Fibroblast of villous mesenchyme (primary cell): ENCODE results near the gene CDH13. TPM values are rescaled to one million over a fixed set of nuclear protein-coding genes. Genes with fewer than 3 reads are reported as not detected.

Experiments used
- DNase-seq: peaks from one replicate; pipeline ENCODE4 v3.0.0-alpha.2; 2010; ENCODE audit warnings: low read depth
- H3K4me3 ChIP-seq: 2 replicates; pipeline ENCODE4 v1.5.1; 2011; ENCODE audit warnings: low read depth, mild to moderate bottlenecking, low read length
- small RNA-seq: library from RNA; depleted of rRNA; stranded (forward); fragments of <200 nt; gene quantifications from one replicate; pipeline ENCODE3, GENCODE V24; 2012
- total RNA-seq: library from RNA; depleted of rRNA; stranded (reverse); fragments of >200 nt; gene quantifications from 2 replicates; pipeline ENCODE4 v1.2.3, GENCODE V29; 2012
- TF ChIP-seq, protein P1 (sequence below): IDR thresholded peaks from 2 replicates; pipeline ENCODE4 v1.5.1; 2012; ENCODE audit warnings: low read depth, mild to moderate bottlenecking, low read length; ENCODE audit not compliant: insufficient read depth

The CDH13 gene
- total RNA-seq, 1 donor: 47.5 TPM

DNA sequence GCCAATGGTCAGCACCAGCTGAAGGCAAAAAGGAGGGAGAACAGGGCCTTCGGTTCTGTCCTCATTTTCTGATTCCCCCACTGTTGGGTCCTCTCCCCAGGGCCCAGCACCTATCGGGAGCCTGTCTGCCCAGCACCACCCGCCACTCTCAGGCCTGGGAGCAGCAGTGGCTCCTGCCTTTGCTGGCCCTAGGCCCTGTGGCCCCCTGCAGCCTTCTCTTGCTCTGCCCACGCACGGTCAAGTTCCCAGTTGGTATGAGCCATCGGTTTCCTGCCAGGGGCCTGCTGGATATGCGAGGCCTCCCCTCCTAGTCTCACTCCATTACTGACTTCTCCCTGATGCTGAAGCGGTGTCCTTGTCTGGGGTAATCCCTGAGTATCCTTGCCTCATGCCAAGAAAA is 1218.5 kb downstream of the CDH13 start:
- no peak overlapping the region for H3K4me3 ChIP-seq
- TF ChIP-seq, protein P1, sequence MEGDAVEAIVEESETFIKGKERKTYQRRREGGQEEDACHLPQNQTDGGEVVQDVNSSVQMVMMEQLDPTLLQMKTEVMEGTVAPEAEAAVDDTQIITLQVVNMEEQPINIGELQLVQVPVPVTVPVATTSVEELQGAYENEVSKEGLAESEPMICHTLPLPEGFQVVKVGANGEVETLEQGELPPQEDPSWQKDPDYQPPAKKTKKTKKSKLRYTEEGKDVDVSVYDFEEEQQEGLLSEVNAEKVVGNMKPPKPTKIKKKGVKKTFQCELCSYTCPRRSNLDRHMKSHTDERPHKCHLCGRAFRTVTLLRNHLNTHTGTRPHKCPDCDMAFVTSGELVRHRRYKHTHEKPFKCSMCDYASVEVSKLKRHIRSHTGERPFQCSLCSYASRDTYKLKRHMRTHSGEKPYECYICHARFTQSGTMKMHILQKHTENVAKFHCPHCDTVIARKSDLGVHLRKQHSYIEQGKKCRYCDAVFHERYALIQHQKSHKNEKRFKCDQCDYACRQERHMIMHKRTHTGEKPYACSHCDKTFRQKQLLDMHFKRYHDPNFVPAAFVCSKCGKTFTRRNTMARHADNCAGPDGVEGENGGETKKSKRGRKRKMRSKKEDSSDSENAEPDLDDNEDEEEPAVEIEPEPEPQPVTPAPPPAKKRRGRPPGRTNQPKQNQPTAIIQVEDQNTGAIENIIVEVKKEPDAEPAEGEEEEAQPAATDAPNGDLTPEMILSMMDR: no peak
- DNase-seq: no peak

DNA sequence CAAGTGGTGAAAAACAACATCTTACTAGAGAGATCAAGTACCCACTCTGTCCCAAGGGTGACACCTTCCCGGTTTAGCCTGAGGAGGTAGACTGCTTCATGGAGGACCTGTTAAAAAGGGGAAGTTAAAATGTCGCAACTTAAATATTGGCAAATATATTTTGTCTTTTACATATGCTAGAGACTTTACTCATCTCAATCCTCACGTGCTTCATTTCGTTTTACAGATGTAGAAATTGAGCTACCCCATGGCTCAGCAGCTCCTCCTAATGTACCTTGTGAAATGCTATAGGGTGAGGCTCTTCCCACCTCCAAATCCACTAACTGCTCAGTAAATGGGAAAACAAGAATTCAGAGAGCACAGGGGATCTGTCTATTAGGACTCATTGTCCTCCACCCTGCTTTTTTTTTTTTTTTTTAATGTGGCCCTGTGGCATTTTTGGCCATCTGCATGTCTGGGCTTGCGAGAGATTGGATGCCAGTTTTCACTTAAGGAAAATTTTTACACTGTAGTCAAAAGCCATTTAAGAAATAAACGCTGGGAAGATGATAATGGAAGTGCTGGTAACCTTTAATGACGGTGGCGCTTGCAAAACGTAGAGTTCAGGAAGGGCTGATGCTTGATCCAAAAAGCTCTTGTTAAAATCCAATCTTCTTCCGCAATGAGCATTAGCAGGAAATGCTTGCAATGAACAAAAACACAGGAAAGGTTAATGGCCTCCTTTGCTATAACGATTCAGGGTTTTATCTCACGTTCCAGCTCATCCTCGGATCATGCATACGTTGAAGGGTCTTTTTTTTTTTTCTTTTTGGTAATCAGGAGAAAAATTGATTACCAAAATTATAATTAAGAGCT is 1220.8 kb downstream of the CDH13 start:
- no peak for DNase-seq
- no peak overlapping the region for H3K4me3 ChIP-seq
- TF ChIP-seq, protein P1: no peak

DNA sequence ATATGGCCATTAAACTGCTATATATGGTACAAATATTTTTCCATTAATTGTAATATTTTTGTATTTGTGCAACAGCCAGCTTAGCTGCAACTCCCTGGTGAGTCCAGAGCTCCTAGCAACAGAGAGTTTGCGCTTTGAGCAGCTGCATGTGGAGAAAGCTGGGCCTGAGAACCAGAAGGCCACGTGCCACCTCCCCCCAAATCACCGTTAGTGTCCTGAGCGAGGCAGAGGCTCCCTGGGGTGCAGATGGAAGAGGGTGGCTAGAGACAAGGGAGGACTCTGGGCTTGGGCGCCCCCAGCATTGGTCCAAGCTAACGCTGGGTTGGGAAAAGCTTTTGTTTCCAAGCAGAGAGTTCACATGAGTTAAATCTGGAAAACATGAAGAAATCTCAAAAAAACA is 1222.7 kb downstream of the CDH13 start:
- DNase-seq: no peak
- H3K4me3 ChIP-seq: no peak overlapping the region
- TF ChIP-seq, protein P1: no peak

Small RNA genes lying within 50 kb of the gene (small RNA-seq; reads per million reads assigned to genes)
- gene AC099506.2 (not detected), gene MIR3182 (not detected), gene MIR8058 (not detected)
